GM10266 (cell line): ENCODE data around the gene PPARD.
A peak's percentile ranks its signal among the peaks of the same experiment; 100 is the strongest.
"Not testable (repeated sequence)": the region's sequence is repeated elsewhere in the genome, so short reads cannot be mapped to it uniquely, and the experiment has no call there.

Source experiments
- DNase-seq: peaks from one replicate; pipeline ENCODE4 v3.0.0; 2012; ENCODE audit errors: extremely low spot score
- CTCF ChIP-seq: IDR thresholded peaks from 2 replicates; pipeline ENCODE4 v1.5.1; 2012; ENCODE audit warnings: mild to moderate bottlenecking, low read depth; ENCODE audit not compliant: control insufficient read depth, insufficient read depth; ENCODE audit errors: missing control alignments

PPARD gene

GRCh38 chr6:35328108-35328723 lies 14.1 kb upstream of the PPARD start:
- peak; percentile 12 for DNase-seq
- no peak for TF ChIP-seq CTCF

- DNase-seq = not testable (repeated sequence)
These were observed 13.4 kb upstream of the PPARD start for GRCh38 chr6:35328965-35329364.

GRCh38 chr6:35330541-35331119 lies 11.7 kb upstream of the PPARD start:
- no peak for DNase-seq
- no peak for TF ChIP-seq CTCF

- DNase-seq = not testable (repeated sequence)
These were observed 10.1 kb upstream of the PPARD start for GRCh38 chr6:35332074-35332887.

GRCh38 chr6:35341557-35341956 lies 801 bp upstream of the PPARD start:
- TF ChIP-seq CTCF = no peak
- no peak for DNase-seq

- no peak for DNase-seq
These were observed 905 bp downstream of the PPARD start for GRCh38 chr6:35343092-35343834.

GRCh38 chr6:35343835-35344550 lies 1.6 kb downstream of the PPARD start:
- no peak for TF ChIP-seq CTCF
- DNase-seq = no peak

More at GRCh38 chr6:35343092-35343834, 905 bp downstream of the PPARD start:
- no peak for TF ChIP-seq CTCF

GRCh38 chr6:35351422-35351821 lies 9.1 kb downstream of the PPARD start:
- TF ChIP-seq CTCF = no peak
- DNase-seq = no peak
